GM20000 (cell line): ENCODE measurements around the gene EML5.

Experiments used
- DNase-seq: peaks from one replicate; pipeline ENCODE4 v3.0.0; 2012; ENCODE audit warnings: low spot score
- TF ChIP-seq, protein P1 (sequence below): IDR thresholded peaks from 2 replicates; pipeline ENCODE4 v1.5.1; 2012; ENCODE audit warnings: mild to moderate bottlenecking, control low read depth; ENCODE audit errors: extremely low read depth, missing control alignments

EML5 gene

DNA sequence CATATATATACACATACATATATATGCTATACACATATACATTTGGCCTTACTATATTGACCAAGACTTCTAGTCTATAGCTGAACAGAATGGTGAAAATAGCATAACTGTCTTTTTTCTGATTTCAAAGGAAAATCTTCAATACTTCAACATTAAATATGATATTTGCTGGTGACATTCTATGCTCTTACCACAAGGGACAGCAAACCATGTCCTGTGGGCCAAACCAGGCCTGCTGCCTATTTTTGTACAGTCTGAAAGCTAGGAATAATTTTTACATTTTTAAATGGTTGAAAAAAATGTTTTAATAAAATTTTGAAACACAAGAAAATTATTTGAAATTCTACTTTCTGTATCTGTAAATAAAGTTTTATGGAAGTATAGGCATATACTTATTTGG, 63.6 kb downstream of the EML5 start:
- DNase-seq: no peak
- TF ChIP-seq, protein P1, sequence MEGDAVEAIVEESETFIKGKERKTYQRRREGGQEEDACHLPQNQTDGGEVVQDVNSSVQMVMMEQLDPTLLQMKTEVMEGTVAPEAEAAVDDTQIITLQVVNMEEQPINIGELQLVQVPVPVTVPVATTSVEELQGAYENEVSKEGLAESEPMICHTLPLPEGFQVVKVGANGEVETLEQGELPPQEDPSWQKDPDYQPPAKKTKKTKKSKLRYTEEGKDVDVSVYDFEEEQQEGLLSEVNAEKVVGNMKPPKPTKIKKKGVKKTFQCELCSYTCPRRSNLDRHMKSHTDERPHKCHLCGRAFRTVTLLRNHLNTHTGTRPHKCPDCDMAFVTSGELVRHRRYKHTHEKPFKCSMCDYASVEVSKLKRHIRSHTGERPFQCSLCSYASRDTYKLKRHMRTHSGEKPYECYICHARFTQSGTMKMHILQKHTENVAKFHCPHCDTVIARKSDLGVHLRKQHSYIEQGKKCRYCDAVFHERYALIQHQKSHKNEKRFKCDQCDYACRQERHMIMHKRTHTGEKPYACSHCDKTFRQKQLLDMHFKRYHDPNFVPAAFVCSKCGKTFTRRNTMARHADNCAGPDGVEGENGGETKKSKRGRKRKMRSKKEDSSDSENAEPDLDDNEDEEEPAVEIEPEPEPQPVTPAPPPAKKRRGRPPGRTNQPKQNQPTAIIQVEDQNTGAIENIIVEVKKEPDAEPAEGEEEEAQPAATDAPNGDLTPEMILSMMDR: no peak

DNA sequence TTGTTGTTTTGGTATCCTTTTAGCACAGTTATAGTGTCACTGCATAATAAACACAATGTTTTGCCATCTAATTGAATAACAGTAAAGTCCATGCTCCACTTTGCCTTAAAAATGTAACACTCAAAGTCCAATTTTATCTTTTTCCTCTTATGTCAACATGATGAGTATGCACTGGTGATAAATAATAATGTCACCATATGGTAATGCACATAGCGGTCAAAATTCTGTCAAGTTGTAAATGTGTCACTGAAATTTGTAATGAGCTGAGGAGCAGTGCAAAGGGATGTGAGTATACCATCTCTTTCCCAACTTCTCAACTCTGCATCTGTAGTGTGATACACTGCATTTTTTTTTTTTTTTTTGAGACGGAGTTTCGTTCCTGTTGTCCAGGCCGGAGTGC, 65.7 kb downstream of the EML5 start:
- DNase-seq: no peak
- TF ChIP-seq, protein P1: no peak

DNA sequence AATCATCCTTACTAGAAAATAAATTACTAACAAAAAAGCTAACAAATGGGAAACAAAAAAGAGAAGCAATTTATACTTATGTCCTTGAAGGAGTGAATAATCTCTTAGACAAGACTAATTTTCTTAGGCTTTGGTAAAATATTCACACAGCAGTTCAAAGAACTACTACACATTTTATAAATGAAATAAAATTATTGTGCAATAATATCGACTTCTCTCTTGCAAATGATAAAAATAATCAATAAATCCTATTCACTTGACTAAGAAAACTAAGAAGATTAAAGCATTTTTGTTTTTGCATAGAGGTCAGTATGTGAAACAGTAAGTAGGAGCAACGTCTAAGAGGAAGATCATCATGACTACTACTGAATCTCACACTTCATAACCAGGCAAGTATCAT, 82.0 kb downstream of the EML5 start:
- TF ChIP-seq, protein P1: no peak

DNA sequence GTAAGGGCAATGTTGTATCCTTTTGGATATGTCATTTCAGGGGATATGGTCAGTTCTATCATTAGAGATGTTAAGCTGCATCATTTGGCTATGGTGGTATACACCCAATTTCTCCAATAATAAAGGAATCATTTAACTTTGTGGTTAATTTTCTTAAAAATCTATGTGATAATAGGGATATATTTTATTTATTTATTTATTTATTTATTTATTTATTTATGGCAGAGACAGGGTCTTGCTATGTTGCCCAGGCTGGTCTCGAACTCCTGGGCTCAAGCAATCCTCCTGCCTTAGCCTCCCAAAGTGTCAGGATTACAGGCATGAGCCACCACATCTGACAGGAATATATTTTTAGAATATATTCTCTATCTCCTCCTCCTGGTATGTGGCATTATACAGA, 85.7 kb downstream of the EML5 start:
- TF ChIP-seq, protein P1: no peak
- DNase-seq: no peak

More for the DNA sequence above, 82.0 kb downstream of the EML5 start:
- no peak for DNase-seq

DNA sequence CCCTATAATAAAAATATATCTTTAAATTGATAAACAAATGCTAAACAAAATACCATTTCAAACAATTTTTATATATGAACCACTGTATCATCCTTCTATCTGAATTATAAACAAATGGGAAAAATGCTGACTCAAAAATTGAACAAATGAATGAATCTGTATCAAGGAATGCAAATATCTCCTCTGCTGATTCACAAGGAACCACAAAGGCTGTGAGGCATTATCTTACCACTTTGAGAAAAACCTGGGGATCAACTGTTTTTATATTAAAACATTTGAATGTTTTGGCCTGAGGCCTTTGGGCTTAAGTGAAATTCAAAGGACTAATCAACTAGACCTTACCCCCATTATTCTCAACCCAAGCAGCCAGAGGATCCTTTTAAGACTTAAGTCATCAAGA, 86.3 kb downstream of the EML5 start:
- TF ChIP-seq, protein P1: no peak
- DNase-seq: no peak

DNA sequence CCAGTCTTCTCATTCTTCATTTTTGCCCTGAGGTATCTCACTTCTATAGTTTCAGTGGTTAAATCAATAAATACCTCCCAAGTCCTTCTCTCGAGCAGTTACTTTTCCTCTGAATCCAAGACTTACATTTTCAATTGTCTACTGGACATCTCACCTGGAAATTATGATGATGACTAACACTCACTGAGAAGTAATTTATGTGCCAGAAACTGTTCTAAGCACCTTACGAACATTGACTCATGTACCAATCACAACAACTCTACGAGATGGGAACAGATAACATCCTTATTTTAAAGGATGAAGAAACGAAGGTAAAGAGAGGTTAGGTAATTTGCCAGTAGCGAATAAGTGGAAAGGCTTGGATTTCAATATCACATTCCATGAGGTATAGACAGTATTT, 94.1 kb downstream of the EML5 start:
- no peak for DNase-seq
- TF ChIP-seq, protein P1: no peak

DNA sequence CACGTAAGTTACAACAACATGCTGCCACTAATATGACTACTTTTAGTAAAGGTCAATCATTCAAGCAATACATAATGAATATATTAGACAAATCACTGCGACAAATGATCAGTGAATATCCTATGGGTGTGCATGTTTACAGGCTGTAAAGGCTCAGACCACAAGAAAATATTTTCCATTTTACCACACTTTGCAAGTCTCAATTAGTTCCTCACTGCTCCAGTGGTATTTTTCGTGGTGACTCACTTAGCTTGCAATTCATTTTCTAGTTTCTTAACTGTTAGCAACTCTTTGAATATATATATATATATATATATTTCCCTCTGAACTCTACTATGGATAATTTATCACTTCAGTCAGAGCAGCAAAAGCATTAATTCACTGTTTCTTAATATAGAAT, 96.9 kb downstream of the EML5 start:
- DNase-seq: no peak
- TF ChIP-seq, protein P1: no peak

DNA sequence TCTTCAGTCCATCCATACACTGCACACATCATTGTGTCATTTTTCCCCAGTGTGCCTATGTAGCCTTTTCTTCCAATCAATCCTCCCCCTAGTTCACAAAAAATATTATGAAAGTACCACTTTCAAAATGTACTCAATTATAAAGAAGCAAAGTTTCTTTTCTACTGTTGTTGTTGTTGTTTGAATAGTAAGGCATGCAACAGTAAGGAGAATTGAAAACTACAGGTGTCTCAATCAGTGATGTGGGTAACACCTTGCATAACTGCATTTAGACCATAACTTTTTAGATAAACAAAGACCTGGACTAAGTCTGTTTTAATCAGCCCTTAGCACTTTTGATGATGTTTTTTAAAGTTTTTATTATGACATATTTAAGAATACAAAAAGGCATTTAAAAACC, 104.4 kb downstream of the EML5 start:
- no peak for DNase-seq
- TF ChIP-seq, protein P1: no peak
